ENCODE data around the gene ALDH3B2.
A peak's percentile ranks its signal among the peaks of the same experiment; 100 is the strongest.

ALDH3B2 gene

DNA sequence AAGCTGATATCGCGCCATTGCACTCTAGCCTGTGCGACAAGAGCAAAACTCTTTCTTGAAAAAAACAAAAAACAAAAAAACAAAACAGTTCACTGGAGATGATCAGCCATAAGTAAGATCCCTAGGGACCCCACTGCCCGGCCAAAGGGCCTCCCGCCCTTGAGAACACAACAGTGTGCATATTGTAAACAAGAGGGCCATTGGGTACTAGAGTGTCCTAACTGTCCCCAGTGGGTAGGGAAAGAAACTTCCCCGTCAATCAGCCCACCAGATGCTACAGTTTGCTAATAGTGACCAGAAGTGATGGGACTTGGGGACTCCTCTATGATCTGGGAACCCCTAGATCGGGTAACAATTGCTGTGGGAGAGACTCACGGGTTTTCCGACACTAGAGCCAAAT is 20.2 kb downstream of the ALDH3B2 start:
- no peak for DNase-seq (ENCODE audit: low read depth)
- TF ChIP-seq, protein P1, sequence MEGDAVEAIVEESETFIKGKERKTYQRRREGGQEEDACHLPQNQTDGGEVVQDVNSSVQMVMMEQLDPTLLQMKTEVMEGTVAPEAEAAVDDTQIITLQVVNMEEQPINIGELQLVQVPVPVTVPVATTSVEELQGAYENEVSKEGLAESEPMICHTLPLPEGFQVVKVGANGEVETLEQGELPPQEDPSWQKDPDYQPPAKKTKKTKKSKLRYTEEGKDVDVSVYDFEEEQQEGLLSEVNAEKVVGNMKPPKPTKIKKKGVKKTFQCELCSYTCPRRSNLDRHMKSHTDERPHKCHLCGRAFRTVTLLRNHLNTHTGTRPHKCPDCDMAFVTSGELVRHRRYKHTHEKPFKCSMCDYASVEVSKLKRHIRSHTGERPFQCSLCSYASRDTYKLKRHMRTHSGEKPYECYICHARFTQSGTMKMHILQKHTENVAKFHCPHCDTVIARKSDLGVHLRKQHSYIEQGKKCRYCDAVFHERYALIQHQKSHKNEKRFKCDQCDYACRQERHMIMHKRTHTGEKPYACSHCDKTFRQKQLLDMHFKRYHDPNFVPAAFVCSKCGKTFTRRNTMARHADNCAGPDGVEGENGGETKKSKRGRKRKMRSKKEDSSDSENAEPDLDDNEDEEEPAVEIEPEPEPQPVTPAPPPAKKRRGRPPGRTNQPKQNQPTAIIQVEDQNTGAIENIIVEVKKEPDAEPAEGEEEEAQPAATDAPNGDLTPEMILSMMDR (IDR thresholded peaks at IDR 0.05; ENCODE audit: low read depth, low read length, missing control alignments), result no peak
- no peak overlapping the region for H3K4me3 ChIP-seq (ENCODE audit: low read depth, low read length)

DNA sequence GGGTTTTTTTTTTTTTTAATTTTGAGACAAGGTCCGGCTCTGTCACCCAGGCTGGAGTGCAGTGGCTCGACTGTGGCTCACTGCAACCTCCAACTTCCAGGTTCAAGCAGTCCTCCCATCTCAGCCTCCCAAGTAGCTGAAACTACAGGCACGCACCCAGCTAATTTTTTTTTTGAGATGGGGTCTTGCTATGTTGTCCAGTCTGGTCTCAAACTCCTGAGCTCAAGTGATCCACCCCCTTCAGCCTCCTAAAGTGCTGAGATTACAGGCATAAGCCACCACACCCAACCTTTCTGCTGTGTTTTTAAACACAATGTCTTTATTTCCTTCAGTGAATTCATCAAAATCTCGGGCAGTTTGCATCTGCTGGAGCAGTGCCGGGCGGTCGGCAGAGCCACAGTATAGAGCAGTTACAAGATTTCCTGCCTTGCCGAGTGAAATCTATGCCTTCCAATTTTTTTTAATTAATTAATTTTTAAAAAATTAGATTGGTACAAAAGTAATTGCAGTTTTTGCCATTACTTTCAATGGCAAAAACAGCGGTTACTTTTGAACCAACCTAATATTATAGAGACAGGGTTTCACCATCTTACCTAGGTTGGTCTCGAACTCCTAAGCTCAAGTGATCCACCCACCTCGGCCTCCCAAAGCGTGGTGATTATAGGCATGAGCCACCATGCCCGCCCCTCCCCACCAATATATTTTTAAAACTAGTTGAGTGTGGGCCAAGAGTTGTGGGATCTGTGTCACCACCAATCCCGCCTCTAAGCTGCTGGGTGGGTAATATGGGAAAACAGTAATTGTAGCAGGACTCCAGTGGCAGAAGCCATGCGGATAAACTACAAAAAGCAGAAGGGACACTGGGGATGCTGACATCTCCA is 21.2 kb downstream of the ALDH3B2 start:
- H3K4me3 ChIP-seq (ENCODE audit: low read depth, low read length), result no peak overlapping the region
- TF ChIP-seq, protein P1 (IDR thresholded peaks at IDR 0.05; ENCODE audit: low read depth, low read length, missing control alignments), result no peak
- no peak for DNase-seq (ENCODE audit: low read depth)

DNA sequence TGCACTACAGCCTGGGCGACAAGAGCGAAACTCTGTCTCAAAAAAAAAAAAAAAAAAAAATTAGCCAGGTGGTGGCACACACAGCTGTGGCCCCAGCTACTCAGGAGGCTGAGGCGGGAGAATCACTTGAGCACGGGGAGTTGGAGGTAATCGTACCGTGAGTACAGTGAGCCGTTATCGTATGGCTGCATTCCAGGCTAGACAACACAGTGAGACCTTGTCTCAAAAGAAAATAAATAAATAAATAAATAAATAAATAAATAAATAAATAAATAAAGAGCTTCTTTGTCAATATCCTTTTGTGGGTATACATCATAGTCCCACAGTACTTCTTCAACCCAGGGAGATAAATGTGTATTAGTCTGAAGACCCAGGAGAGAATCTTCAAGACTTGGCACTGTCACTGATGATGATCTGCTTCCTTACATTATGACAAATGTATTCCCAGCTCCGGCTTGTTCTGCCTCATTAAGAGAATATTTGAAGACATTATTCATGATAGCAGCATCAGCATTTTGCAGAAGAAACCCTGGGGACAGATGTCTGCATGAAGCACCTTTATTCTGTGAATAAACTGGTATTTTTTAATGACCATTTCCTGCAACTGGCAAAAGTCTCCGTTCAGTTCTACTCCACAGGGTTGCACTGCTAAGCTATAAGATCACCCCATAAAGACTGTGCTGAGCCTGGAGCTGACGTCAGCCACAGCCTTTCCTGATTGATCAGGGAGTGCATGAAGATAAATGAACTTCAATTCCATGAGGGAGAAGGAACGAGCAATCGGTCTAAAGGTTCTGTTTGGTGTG is 22.2 kb downstream of the ALDH3B2 start:
- DNase-seq (ENCODE audit: low read depth), result no peak
- H3K4me3 ChIP-seq (ENCODE audit: low read depth, low read length), result no peak overlapping the region
- TF ChIP-seq, protein P1 (IDR thresholded peaks at IDR 0.05; ENCODE audit: low read depth, low read length, missing control alignments), result no peak

- TF ChIP-seq, protein P1 (IDR thresholded peaks at IDR 0.05; ENCODE audit: low read depth, low read length, missing control alignments), result no peak
- H3K4me3 ChIP-seq (ENCODE audit: low read depth, low read length), result peak overlapping the region; percentile 46
- DNase-seq (ENCODE audit: low read depth), result no peak
These were observed 24.6 kb downstream of the ALDH3B2 start for GRCh38 chr11:67649634-67650510.

- H3K4me3 ChIP-seq (ENCODE audit: low read depth, low read length), result no peak overlapping the region; the same call in 1 of the 2 replicates
- DNase-seq (ENCODE audit: low read depth), result no peak
- TF ChIP-seq, protein P1 (IDR thresholded peaks at IDR 0.05; ENCODE audit: low read depth, low read length, missing control alignments), result no peak
These were observed 25.4 kb downstream of the ALDH3B2 start for GRCh38 chr11:67648796-67649613.
